ENCODE data around the gene ZIC4.

DNA sequence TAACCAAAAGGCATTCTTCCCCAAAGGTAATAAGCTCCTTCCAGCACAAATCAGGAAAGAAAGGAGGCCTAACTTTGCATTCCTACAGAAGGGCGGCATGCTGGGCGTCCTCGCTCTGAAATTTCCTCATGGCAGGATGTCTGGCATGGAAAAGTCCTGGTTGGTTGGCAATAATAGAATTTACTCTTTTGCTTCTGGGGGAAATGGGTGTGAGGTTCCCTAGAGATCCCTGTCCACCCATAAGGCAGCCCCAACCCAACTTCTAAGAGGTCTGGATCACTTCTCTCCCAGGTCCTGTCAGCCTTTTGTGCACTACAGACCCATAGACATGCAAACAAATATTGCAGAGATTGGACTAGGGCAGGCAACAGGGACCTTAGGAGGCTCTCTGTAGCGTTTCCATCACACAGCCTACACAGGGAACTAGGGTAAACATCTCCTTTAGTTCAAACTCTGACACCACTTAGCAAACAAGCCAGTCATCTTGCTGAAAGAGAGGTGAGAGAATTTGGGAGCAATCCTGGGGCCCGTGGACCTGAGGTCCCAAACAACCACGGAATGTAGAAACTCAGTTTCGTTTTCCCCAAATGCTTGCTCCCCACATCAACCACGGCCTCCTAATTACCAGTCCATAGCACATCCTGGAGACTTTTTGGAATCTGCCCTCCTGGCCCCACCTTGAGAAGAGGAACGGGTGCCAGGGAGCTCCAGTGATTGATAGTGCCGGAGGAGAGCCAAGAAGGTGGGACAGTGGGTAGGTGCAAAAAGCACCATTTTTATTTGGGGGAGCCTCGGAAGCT, 2.1 kb downstream of the ZIC4 start:
- TF ChIP-seq, protein P1, sequence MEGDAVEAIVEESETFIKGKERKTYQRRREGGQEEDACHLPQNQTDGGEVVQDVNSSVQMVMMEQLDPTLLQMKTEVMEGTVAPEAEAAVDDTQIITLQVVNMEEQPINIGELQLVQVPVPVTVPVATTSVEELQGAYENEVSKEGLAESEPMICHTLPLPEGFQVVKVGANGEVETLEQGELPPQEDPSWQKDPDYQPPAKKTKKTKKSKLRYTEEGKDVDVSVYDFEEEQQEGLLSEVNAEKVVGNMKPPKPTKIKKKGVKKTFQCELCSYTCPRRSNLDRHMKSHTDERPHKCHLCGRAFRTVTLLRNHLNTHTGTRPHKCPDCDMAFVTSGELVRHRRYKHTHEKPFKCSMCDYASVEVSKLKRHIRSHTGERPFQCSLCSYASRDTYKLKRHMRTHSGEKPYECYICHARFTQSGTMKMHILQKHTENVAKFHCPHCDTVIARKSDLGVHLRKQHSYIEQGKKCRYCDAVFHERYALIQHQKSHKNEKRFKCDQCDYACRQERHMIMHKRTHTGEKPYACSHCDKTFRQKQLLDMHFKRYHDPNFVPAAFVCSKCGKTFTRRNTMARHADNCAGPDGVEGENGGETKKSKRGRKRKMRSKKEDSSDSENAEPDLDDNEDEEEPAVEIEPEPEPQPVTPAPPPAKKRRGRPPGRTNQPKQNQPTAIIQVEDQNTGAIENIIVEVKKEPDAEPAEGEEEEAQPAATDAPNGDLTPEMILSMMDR (IDR thresholded peaks at IDR 0.05), result no peak
- no peak for TF ChIP-seq POLR2AphosphoS5 (IDR thresholded peaks at IDR 0.05)
- no peak for TF ChIP-seq POLR2A (IDR thresholded peaks at IDR 0.05)
- no peak for TF ChIP-seq EP300 (IDR thresholded peaks at IDR 0.05)
